ENCODE data around the gene PHOSPHO2.

The PHOSPHO2 gene

DNA sequence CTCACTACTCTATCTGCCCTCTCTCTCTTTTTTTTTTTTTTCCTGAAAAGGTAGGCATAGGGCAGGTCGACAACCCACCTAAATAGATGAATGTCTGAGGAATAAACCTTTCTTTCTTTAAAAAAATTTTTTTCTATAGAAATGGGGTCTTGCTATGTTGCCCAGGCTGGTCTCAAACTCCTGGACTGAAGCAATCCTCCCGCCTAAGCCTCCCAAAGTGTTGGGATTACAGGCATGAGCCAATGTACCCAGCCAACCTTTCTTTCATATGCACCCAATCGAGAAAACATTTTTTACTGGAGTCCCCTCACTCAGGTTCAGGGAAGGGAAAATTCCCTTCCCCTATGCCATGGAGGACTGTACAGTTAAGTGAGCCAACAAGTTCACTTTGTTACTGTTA, 31.0 kb upstream of the PHOSPHO2 start:
- no peaks in the 10 kb centered on the region for H3K4me1 ChIP-seq (ENCODE audit: low read length)
- H3K36me3 ChIP-seq (replicated peaks; ENCODE audit: insufficient read depth, low read length), result no peaks in the 10 kb centered on the region
- H3K27ac ChIP-seq (ENCODE audit: low read length), result no peak overlapping the region
- no peaks in the 10 kb centered on the region for H3F3A ChIP-seq (ENCODE audit: insufficient read depth, low read length)
- H3K9me3 ChIP-seq (replicated peaks; ENCODE audit: insufficient read depth, low read length), result no peaks in the 10 kb centered on the region
- DNase-seq, result no peak
- H3K4me2 ChIP-seq (ENCODE audit: low read depth, low read length), result no peak overlapping the region
- no peak overlapping the region for H3K4me3 ChIP-seq (ENCODE audit: low read length)
- no peaks in the 10 kb centered on the region for H3K9me2 ChIP-seq (replicated peaks; ENCODE audit: insufficient read depth, low read length)
- no peaks in the 10 kb centered on the region for H3K79me2 ChIP-seq (ENCODE audit: low read length)
- H3K9ac ChIP-seq (ENCODE audit: low read length), result no peak overlapping the region
- no peaks in the 10 kb centered on the region for H4K20me1 ChIP-seq (ENCODE audit: insufficient read depth, low read length)
- TF ChIP-seq EZH2 (optimal IDR thresholded peaks at IDR 0.05; ENCODE audit: low read depth, low read length), result no peak
- no peak for TF ChIP-seq EZH2phosphoT487 (IDR thresholded peaks at IDR 0.05; ENCODE audit: low read length)
- TF ChIP-seq, protein P1, sequence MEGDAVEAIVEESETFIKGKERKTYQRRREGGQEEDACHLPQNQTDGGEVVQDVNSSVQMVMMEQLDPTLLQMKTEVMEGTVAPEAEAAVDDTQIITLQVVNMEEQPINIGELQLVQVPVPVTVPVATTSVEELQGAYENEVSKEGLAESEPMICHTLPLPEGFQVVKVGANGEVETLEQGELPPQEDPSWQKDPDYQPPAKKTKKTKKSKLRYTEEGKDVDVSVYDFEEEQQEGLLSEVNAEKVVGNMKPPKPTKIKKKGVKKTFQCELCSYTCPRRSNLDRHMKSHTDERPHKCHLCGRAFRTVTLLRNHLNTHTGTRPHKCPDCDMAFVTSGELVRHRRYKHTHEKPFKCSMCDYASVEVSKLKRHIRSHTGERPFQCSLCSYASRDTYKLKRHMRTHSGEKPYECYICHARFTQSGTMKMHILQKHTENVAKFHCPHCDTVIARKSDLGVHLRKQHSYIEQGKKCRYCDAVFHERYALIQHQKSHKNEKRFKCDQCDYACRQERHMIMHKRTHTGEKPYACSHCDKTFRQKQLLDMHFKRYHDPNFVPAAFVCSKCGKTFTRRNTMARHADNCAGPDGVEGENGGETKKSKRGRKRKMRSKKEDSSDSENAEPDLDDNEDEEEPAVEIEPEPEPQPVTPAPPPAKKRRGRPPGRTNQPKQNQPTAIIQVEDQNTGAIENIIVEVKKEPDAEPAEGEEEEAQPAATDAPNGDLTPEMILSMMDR (IDR thresholded peaks at IDR 0.05; ENCODE audit: low read length), result no peak
- H3K27me3 ChIP-seq (replicated peaks; ENCODE audit: insufficient read depth, low read length), result no peaks in the 10 kb centered on the region
- H2AFZ ChIP-seq (ENCODE audit: low read length), result no peak overlapping the region

DNA sequence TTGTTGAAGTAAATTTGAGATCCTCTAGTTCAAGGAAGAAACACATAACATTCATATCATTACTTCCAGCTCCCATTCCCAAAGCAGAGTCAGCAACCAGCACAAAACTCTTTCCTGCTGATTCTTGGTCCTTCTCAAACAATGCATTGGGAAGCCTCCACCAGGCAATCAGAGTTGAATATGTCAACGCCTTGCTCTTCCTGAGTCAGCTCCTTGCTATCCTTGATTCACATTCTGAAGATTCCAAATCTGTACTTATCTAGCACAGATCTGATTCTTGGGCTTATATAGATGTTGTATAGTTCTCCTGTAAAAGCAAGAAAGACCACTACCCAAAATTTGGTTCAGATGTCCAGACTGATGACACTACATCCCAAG, 29.7 kb upstream of the PHOSPHO2 start:
- Histone ChIP-seq H3K36me3 (replicated peaks; ENCODE audit: insufficient read depth, low read length) (no peaks in the 10 kb centered on the region), H3K4me3 (ENCODE audit: low read length) (no peak overlapping the region), H3K4me2 (ENCODE audit: low read depth, low read length) (no peak overlapping the region), H4K20me1 (ENCODE audit: insufficient read depth, low read length) (no peaks in the 10 kb centered on the region), H2AFZ (ENCODE audit: low read length) (no peak overlapping the region), H3K27me3 (replicated peaks; ENCODE audit: insufficient read depth, low read length) (no peaks in the 10 kb centered on the region), H3K9me3 (replicated peaks; ENCODE audit: insufficient read depth, low read length) (no peaks in the 10 kb centered on the region), H3K79me2 (ENCODE audit: low read length) (no peaks in the 10 kb centered on the region), H3K27ac (ENCODE audit: low read length) (no peak overlapping the region), H3K9ac (ENCODE audit: low read length) (no peak overlapping the region), H3K9me2 (replicated peaks; ENCODE audit: insufficient read depth, low read length) (no peaks in the 10 kb centered on the region), H3K4me1 (ENCODE audit: low read length) (no peaks in the 10 kb centered on the region), H3F3A (ENCODE audit: insufficient read depth, low read length) (no peaks in the 10 kb centered on the region)
- DNase-seq, result no peak
- no peak for TF ChIP-seq EZH2phosphoT487 (IDR thresholded peaks at IDR 0.05; ENCODE audit: low read length)
- TF ChIP-seq EZH2 (optimal IDR thresholded peaks at IDR 0.05; ENCODE audit: low read depth, low read length), result no peak
- TF ChIP-seq, protein P1 (IDR thresholded peaks at IDR 0.05; ENCODE audit: low read length), result no peak

DNA sequence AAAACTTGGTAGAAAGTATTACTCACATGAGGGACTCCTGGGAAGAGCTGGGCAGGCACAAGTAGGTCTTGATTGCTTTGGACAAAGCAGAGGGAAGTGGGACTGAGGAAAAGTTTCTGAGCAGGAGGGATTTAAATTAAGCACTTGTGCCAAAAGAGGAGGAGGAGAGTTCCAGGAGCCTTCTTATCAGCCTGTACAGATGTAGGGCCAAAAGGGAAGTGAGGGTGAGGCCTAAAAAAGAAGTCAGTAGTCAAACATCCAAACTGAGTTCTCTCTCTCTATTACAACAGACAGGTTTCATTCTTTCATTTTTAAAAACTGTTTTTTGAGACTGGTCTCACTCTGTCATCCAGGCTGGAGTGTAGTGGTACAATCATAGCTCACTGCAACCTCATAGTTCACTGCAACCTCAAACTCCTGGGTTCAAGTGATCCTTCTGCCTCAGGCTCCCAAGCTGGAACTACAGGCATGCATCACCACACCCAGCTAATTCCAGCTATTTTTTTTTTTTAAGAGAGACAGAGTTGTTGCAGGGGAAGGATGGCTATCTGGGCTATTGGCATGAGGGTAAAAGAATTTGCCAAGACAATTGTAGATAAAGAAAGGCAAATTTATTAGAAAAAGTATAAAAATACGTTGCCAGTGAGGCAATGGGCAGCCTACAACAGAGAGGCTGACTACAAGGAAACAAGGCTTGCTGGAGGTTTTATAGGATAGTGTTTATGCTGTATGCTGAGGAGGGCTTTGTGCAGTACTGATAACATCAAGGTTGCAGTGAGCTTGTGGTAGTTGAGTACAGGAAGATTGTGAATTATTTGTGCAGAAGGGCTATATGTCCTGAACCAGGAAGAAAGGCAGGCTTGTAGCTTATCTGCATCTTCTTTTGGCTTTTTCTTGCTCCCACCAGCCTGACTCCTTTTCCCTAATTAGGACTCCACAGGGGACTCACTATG, 29.0 kb upstream of the PHOSPHO2 start:
- H4K20me1 ChIP-seq (ENCODE audit: insufficient read depth, low read length), result no peaks in the 10 kb centered on the region
- DNase-seq, result no peak
- no peak overlapping the region for H3K4me3 ChIP-seq (ENCODE audit: low read length)
- H3K4me1 ChIP-seq (ENCODE audit: low read length), result peaks cover 5% of the 10 kb centered on the region; the same call in 1 of the 2 replicates
- no peaks in the 10 kb centered on the region for H3K79me2 ChIP-seq (ENCODE audit: low read length)
- no peaks in the 10 kb centered on the region for H3K9me3 ChIP-seq (replicated peaks; ENCODE audit: insufficient read depth, low read length)
- no peak overlapping the region for H3K4me2 ChIP-seq (ENCODE audit: low read depth, low read length)
- H3K9ac ChIP-seq (ENCODE audit: low read length), result no peak overlapping the region
- H3K27ac ChIP-seq (ENCODE audit: low read length), result no peak overlapping the region
- H3F3A ChIP-seq (ENCODE audit: insufficient read depth, low read length), result no peaks in the 10 kb centered on the region
- TF ChIP-seq EZH2phosphoT487 (IDR thresholded peaks at IDR 0.05; ENCODE audit: low read length) (no peak), EZH2 (optimal IDR thresholded peaks at IDR 0.05; ENCODE audit: low read depth, low read length) (no peak)
- TF ChIP-seq, protein P1 (IDR thresholded peaks at IDR 0.05; ENCODE audit: low read length), result no peak
- H3K27me3 ChIP-seq (replicated peaks; ENCODE audit: insufficient read depth, low read length), result no peaks in the 10 kb centered on the region
- no peaks in the 10 kb centered on the region for H3K36me3 ChIP-seq (replicated peaks; ENCODE audit: insufficient read depth, low read length)
- no peaks in the 10 kb centered on the region for H3K9me2 ChIP-seq (replicated peaks; ENCODE audit: insufficient read depth, low read length)
- H2AFZ ChIP-seq (ENCODE audit: low read length), result no peak overlapping the region
